NCI-H460 (cell line): ENCODE data around the gene SLC39A13. TPM values are rescaled to one million over a fixed set of nuclear protein-coding genes. Genes with fewer than 3 reads are reported as not detected.

Experiments used
- DNase-seq: peaks from one replicate; pipeline ENCODE4 v3.0.0-alpha.2; 2016; ENCODE audit warnings: low read depth; ENCODE audit errors: extremely low read depth
- total RNA-seq: library from RNA; depleted of rRNA; stranded (reverse); fragments of >200 nt; shearing (Covaris generic); gene quantifications from 2 replicates; pipeline ENCODE4 v1.2.3, GENCODE V29; 2014

Gene SLC39A13
- total RNA-seq, 1 experiment from 2014 or later, result 12.0 TPM

DNA sequence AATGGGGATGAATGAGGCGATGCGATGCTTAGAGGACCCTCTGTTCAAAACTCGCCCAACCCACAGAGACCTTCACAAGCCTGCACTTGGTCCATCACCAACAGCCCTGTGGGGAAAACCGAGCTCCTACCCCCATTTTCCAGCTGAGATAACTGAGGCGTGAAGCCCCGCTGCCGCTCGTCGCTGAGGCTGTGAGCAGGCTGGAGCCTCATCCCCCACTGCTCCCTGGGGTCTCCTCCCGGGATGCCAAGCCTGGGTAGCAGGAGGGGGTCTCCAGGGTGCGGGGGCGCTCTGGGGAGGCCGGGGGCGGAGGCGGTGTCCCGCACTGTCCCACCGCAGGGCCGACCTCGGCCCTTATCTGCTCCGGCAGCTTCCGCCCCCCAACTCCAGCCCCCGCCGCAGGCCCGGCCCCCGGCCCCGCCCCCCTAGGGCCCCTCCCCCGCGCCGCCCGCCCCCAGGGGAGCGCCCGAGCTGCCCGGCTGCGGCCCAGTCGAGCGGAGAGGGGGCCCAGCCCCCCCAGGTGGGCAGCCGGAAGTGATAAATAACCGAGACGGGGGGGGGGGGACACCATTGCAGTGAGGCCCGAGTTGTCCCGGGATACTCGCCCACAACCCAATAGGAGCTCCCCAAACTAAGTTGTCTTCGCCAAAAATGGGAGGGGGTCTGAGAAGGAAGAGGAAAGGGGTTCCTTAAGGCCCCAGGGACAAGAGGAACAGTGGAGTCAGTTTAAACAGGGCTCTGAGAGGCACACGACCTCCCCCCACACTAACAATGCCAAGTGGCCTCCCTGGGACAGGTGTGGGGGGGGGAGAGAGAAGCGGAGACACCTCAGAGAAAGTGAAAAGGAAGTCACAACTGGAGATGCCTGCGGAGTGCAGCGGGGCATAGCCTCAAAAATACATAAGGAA lies 8.3 kb upstream of the SLC39A13 start:
- DNase-seq, result no peak

DNA sequence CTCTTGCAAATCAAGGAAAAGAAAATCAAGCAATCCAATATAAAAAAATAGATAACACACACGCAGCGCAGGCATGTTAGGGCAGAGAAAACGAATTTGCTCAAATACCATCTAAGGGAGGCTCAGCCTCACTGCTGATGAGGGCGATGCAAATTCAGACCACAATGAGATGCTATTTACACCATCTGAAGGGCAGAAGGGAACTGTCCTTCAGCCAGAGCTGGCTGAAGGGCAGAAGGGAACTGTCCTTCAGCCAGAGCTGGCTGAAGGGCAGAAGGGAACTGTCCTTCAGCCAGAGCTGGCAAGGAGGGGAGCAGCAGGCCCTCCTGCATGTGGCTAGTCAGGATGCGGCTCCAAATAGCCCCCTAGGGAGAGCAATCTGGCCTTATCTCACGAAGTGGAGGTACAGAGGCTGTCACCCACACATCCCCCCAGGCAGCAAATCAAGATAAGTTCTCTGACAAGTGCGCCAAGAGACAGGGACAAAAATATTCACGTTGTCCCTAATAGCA lies 7.6 kb upstream of the SLC39A13 start:
- DNase-seq, result no peak

DNA sequence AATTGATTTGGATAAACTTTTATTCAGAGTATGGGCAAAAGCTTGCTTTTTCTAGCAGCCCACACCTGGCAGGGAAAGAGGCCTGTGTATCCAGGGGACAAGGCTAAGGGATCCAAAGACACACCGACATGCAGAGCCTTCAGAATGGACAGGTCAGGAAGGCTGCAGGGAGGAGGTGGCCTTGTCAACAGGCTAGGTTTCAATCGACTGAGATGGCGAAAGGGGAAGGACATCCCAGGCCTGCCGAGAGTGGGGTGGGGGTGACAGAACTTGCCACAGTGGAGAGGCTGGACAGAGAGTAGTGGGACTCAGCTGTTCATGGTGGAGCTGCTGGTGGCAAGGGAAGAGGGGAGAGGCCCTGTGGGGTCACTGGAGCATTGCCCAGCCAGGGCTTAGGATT lies 5.3 kb upstream of the SLC39A13 start:
- no peak for DNase-seq

DNA sequence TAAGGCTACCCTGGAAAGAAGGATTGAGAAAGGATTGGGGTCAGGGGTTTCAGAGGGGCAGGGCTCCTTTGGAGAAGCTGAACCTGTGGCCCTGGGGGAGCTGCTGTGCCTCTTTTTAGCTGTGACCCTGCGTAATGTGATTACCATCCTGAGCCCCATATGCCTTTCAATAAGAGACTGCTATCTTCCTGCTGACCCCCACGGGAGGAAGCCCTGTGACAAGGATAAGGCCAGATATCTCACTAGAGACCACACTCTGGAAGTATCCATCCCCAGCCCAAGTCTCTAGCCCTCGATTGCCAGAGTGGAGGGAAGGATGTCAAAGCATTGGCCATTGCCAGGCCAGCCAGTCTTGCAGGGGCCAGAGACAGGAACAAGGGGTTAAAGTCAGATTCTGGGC lies 4.8 kb upstream of the SLC39A13 start:
- DNase-seq, result no peak

DNA sequence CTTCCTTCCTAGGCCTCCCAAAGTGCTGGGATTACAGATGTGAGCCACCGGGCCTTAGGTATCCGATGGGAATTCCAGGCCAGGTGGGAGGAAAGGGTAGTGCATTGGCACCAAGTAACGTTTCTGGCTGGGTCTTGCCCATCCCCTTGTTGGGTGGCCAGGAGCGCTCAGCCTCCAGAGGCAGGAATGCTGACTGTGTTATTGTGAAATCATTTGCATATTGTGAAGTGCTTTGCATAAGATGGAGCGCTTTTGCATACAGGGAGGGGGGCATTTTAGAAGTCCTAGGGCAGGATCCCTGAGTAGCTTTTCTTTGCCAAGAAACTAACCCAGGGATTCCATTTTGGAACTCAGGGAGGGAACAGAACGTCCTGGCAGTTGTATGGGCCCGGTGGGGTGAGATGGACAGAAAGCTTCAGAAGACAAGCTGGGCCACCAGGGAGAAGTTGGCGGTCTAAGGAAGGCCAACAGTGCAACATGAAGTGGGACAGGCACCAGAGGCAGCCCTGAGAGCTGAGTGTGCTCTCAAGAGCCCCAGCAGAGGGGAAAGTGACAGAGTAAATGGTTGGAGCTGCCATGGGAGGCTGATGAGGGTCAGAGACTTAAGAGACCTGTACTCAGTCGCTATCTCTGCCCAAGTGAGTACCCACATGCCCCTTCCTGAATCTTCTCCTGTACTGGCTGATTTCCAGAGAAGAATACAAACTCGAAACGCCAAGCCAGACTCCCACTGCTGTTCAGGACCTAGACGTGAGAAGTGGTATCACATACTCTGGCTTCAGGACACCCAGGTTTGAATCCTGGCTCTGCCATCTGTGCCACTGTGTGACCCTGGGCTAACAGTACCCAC lies 1.3 kb upstream of the SLC39A13 start:
- no peak for DNase-seq

DNA sequence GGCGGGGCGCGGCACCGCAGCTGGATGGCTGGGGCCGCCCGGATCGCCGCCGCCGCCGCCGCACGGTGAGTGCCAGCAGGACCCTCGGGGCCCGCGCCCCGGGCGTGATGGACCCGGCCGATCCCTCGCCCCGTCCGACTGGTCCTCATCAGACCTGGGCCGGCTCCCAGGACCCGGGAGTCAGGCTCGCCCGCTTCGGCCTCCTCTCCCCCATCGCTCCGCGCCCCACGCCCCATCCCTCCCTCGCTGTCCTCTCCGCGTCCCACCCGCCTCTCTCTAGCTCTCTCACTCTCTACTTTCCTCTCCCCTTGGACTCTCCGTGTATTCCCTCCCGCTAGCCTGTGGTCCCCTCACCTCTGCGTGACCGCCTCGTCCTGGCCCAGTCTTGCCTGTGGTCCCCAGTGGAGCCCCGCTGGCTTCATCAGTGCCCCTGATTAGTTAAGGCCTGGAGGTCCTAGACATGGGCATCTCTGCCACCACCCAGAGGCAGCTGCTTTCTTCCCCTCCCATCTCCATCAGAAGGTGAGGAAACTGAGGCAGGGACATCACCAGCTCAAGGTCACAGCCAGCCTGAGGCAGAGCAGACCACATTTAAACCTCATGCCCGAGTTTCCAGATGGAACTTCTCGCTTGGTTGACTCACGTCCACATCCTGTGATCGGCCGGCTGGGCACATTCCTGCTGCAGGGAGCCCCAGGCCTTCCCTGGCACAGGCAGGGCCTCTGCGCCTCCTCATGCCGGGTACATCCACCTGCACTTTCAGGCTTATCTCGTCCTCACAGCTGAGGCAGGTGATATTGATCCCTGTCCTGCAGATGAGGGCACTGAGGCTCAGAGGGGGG lies 429 bp downstream of the SLC39A13 start:
- no peak for DNase-seq

DNA sequence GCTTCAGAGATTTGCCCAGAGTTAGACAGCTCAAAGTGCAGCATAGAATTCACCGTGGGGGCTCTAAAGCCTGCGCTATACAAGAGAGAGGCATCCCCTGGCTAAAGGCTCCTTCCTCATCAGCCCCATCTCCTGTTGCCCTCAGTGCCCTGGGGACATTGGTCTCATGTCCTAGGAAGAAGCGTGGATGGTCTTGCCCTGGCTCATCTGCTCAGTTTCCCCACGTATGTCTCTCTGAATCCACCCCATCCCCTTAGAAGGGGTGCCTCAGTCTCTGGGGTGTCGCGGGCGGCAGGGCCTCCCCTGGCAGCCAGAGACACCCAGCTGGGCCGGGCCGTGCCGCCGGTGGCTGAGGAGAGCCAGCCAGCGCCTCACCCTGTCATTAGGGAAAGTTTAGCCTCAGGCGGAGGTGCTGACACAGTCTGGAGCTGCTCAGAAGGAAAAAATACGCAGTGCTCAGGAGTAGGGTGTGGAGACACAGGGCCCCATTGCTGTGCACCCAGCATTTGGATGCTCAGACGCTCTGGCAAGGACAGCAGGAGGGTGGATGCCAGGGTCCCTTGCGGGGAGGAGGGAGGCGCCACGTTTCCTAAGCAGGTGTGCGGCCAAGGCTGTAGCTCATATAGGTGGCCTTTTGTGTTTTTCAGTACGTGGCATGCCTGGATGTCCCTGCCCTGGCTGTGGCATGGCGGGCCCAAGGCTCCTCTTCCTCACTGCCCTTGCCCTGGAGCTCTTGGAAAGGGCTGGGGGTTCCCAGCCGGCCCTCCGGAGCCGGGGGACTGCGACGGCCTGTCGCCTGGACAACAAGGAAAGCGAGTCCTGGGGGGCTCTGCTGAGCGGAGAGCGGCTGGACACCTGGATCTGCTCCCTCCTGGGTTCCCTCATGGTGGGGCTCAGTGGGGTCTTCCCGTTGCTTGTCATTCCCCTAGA lies 1.3 kb downstream of the SLC39A13 start:
- DNase-seq, result no peak

DNA sequence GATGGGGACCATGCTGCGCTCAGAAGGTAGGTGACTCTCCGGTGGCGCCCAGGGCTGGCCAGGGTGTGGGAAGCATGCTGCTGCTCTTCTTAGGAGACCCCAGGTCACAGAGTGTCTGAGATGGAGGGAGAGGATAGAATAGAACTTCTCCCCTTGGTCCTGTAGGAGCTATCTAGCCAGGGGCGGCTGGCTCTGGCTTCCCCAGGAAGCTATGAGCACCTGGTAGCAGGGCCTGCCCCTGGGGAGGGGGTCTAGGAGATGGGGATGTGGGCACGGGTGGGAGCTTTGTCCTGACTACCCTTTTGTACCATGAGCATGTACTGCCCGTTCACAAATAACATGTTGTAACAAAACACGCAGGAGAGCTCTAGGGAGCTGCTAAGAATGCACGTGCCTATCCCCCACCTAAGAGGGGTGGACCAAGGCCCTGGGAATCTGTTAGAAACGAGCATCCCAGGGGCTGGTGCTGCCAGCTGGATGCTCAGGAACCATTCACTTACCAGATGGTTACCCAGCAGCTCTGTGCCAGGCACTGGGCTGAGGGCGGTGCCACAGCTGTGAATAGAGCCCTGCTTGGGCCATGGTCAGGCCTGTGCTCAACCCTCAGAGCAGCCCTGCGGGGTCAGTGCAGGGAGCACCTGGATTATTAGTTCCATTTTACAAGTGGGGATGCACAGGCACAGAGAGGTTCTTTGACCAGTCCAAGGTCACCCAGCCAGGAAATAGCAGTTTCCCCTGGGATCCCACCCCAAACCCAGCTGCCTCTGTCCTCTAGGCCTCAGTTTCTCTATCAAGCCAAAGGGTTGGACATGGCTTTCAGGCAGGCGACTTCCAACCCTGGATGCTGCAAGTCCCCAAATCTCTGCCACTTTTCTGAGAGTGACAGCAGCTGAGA lies 2.2 kb downstream of the SLC39A13 start:
- DNase-seq, result no peak

DNA sequence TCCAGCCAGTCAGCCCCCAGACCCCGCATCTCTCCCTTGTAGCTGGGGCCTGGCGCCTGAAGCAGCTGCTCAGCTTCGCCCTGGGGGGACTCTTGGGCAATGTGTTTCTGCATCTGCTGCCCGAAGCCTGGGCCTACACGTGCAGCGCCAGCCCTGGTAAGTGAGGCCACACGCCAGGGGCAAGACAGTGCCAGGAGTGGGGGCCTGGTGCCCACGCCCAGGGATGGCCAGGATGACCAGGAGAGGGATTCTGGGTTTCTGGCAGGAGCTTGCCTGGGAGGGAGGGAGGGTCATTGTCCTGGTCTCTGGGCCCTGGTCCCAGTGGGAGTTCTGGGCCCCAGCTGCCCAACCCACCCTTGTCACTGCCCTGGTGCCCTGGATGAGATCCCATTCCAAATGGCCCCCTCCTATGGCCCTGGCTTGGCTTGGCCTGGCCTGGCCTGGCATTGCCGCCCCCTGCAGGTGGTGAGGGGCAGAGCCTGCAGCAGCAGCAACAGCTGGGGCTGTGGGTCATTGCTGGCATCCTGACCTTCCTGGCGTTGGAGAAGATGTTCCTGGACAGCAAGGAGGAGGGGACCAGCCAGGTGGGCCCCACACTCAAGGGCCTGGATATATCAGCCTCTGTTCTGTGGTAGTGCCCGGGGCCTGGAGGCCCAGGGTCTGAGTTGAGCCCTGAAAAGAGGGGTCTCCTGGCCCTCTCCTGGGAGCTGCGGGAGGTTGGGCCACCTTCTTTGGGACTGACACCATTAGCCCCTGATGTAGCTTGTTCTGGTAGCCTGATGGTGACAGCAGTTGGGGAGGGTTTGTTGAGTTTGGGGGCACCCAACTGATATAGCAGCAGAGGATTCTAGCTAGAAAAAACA lies 3.7 kb downstream of the SLC39A13 start:
- DNase-seq, result no peak

DNA sequence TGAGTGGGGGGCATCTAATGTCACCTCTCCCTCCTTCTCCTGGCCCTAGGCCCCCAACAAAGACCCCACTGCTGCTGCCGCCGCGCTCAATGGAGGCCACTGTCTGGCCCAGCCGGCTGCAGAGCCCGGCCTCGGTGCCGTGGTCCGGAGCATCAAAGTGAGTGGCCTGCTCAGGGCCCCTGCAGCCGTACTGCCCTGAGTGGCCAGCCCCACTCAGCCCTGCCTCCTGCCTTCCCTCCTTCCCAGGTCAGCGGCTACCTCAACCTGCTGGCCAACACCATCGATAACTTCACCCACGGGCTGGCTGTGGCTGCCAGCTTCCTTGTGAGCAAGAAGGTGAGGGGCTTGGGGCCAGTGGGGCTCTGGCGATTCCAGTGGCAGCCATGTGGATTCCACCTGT lies 5.0 kb downstream of the SLC39A13 start:
- no peak for DNase-seq

DNA sequence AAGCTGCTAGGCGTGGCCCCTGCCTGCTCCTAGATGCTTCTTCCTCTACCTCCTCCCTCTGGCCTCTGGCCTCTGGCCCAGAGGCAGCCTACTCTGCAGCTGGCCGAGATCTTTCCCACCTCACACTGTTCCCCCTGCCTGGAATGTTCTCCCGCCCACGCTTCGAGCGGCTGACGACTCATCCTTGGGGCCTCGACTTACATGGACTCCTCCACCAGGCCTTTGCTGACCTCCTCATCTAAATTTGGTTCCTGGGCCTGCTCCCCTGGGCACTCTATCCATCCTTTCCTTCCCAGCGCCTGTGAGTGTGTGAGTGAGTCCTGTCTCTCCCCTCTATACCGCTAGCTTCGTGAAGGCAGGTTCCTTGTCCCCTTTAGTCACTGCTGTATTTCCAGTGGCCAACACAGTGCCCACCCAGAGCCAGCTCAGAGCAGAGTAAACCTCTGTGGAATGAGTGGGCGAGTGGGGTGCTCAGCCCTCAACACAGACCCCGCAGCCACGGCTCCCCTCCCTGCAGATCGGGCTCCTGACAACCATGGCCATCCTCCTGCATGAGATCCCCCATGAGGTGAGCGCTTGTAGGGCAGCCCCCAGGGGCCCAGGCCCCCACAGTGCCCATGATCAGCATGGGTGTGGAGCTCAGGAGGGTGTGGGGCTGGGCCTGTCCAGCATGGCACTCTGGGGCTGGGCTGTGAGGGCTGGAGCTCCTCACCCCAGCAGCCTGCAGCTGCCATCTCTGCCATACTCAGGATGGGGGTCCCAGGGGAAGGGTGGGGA lies 5.7 kb downstream of the SLC39A13 start:
- no peak for DNase-seq

DNA sequence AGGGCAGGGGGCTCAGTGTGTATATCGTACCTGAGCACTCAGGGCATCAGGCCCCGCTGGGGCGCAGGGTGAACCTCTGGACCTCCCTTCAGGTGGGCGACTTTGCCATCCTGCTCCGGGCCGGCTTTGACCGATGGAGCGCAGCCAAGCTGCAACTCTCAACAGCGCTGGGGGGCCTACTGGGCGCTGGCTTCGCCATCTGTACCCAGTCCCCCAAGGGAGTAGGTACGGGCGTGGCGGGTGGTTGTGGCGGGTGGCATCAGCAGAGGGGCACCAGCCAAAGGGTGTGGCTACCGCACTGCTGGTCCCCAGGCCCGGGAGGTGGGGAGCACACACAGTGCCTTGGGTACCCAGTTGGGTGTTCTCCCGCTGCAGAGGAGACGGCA lies 6.3 kb downstream of the SLC39A13 start:
- no peak for DNase-seq

DNA sequence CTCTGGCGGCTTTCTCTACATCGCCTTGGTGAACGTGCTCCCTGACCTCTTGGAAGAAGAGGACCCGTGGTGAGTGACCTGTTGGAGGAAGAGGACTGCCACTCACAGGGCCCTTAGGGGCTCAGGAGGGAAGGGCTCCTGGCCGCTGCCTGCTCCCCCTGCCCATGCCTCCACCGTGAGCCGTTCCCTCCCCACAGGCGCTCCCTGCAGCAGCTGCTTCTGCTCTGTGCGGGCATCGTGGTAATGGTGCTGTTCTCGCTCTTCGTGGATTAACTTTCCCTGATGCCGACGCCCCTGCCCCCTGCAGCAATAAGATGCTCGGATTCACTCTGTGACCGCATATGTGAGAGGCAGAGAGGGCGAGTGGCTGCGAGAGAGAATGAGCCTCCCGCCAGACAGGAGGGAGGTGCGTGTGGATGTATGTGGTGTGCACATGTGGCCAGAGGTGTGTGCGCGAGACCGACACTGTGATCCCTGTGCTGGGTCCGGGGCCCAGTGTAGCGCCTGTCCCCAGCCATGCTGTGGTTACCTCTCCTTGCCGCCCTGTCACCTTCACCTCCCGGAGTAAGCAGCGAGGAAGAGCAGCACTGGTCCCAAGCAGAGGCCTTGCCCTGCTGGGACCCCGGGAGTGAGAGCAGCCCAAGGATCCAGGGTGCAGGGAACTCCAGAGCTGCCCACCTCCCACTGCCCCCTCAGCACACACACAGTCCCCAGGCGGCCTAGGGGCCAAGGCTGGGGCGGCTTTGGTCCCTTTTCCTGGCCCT lies 6.9 kb downstream of the SLC39A13 start:
- DNase-seq, result no peak

DNA sequence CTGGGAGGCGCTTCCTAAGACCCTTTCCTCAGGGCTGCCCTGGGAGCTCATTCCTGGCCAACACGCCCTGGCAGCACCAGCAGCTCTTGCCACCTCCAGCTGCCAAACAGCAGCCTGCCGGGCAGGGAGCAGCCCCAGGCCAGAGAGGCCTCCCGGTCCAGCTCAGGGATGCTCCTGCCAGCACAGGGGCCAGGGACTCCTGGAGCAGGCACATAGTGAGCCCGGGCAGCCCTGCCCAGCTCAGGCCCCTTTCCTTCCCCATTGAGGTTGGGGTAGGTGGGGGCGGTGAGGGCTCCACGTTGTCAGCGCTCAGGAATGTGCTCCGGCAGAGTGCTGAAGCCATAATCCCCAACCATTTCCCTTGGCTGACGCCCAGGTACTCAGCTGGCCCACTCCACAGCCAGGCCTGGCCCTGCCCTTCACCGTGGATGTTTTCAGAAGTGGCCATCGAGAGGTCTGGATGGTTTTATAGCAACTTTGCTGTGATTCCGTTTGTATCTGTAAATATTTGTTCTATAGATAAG lies 7.6 kb downstream of the SLC39A13 start:
- no peak for DNase-seq

DNA sequence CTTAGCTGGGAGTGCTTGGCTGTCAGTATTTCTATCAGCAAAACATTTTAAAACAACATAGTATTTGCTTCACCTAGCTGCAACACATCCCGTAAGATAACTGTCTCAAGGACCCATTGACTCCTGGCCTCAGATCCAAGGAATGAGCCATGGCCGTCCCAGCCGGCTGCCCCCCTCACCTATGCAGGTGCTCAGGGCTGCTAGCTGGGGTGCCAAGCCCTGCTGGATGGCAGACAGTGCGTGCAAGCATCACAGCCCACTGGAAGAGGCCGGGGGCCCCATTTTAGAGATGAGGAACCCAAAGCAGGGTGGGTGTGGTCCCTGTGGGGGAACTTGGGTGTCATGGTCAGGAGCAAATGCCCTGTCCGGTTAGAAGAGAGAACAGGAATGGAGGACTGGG lies 9.3 kb downstream of the SLC39A13 start:
- no peak for DNase-seq
